T1000 (cell line): Measurements from ENCODE around the gene C1orf21.
A peak's percentile ranks its signal among the peaks of the same experiment; 100 is the strongest.

ENCODE experiments used
- DNase-seq: peaks from one replicate; lab custom pipeline; 2025; ENCODE audit warnings: mixed read lengths; lab: John Stamatoyannopoulos, UW

C1orf21 gene

DNA sequence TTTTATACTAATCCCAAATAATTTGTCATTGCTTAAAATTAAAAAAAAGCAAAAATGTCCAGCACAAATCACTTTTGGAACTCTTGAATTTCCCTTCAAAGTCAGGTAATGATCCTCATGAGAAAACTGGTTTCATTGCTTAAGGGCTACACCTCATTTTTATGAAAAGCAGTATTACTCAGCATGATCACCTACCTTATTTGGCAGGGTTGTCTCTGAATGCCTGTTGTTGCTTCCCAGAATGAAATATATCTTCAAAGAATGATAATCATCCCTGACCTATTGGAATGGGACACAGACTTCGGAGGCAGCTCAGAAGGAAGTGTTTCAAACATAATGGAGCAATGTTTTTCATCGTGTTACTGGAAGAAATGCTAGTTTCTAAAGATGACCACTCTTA lies 29.7 kb downstream of the C1orf21 start:
- no peak for DNase-seq

DNA sequence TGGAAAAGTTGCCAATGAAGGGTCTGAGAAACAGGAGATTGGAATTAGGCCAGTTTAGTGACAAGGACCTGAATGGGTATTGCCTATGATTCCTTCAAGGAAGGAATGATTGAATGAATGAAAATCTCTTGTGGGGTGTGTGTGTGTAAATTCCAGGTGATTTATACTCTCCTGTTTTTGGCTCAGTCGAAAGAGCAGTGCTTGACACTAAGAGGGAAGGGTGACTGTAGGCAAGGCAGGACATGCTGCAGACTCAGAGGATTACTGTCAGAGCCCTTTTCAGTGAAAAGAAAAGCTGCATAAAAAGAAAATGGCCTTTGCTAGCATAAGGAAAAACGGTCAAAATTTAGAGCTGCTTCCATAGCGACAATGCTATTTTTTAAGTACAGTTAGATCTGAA lies 30.1 kb downstream of the C1orf21 start:
- DNase-seq, result no peak

DNA sequence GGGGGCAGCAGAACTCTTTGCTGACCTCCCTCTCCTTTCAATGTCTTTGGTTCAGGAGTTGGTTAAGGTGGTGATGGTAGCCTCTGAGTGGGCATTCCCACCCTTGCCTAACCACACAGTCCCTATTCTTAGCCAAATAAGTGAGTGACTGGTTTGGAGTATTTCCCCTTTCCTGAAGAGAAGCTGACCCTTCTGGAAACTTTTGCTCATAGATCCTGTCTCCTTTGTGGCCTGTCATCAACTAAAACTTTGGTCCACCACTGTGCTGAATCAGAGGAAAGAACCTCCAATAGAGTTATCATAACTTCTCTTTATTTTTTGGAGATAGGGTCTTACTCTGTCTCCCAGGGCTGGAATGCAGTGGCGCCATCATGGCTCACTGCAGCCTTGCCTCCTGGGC lies 31.1 kb downstream of the C1orf21 start:
- DNase-seq, result no peak

DNA sequence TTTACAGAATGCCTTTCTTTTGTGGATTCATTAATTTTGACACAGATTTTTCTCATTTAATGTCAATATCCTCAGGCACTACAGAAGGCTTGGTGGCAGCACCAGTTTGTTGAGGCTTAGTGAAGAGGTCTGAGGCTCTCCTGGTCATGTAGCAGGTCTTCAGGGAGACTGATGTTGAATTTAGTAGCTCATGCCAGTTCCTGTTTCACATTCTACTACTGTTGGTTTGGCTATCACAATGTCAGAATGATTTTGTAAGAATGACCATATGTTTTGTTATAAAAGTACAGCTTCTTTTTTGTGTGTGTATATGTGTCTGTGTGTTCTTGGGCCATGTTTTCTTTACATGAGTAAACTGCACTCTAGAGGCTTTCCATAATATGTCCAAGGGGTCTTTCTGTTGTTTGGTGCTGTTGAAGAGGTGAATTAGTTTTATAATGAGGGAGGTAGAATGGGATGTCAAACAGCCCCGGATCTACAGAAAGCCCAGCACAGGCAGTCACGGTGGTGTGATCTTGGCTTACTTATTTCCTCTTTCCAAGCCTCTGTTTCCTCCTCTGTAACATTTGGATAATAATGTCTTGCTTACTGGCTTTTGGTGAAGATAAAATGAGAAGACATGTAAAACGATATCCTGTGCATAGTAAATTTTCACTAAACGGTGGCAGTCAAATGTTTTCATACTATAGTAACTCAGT lies 32.0 kb downstream of the C1orf21 start:
- no peak for DNase-seq

GRCh38 chr1:184419350-184420161 lies 32.7 kb downstream of the C1orf21 start:
- peak; percentile 42 for DNase-seq

GRCh38 chr1:184422490-184423233 lies 35.8 kb downstream of the C1orf21 start:
- no peak for DNase-seq

- DNase-seq, result no peak
Measured at GRCh38 chr1:184423649-184424048, 36.8 kb downstream of the C1orf21 start.

DNA sequence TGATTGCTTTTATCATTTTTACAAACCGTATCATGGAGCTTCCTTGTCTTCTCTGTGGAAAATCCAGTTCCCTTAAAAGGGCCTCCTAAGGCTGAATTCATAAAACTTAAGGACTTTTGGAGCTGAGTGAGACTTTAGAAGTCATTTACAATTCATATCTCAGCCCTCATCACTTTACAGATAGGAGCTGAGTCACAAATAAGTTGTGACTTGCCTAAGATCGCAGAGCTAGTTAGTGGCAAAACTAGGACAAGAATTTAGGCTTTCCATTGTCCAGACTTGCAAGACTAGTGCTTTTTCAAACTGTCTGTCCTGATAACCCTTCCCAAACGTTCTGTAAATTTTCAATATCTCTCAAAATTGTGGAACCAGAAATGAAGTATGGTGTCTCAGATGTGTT lies 37.3 kb downstream of the C1orf21 start:
- DNase-seq, result no peak

DNA sequence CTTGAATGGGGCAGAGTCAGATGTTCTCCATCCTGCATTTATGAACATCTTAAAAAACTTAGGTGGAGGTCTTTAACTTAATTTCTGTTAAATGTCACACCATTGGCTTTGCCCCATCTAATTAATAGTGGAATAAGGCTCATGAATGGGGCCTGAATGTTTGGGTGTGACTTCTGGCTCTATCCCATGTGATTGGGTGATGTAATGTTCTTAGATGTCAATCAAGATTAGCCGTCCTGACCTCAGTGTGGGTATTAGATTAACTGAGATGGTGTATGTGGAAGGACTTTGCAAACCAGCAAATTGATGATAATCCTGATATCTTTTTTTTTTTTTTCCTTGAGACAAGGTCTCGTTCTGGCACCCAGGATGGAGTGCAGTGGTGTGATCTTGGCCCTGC lies 38.1 kb downstream of the C1orf21 start:
- DNase-seq, result no peak

DNA sequence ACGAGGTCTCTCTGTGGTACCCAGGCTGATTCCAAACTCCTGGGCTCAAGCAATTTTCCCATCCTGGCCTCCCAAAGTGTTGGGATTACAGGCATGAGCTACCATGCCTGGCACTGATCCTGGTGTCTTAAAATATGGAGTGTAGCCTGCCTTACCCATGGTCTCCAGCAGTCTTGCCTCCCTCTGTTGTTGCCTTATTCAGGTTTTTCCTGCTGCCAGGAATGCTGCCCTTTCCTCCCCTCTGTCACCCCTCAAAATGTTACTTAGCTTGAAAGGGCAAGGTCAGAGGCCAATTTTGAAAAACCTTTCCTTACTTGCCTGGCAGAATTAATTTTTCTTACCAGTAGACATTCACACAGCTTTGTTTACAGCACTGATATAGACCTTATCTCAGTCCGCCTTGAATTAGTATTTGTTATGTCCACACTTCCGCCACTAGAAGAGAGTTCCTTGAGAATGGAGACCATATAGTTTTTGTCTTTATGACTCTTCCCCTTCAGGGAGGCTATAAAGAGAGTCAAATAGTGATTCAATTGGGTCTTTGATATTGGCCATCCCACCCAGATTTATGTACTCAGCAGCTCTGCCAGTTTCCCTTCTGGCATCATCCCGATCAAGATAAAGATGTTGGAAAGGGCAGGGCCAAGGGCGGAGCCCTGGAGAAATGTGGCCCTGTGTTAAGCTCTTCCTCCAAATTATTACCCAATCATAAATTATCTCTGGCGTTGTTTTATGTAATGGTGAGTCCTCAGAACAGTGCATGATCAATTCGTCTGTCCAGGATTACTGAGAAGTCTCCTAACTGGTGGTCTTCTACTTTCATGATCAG lies 38.8 kb downstream of the C1orf21 start:
- DNase-seq, result no peak

- DNase-seq, result no peak
Measured at GRCh38 chr1:184426278-184426674, 39.4 kb downstream of the C1orf21 start.

- no peak for DNase-seq
Measured at GRCh38 chr1:184427722-184428121, 40.9 kb downstream of the C1orf21 start.

DNA sequence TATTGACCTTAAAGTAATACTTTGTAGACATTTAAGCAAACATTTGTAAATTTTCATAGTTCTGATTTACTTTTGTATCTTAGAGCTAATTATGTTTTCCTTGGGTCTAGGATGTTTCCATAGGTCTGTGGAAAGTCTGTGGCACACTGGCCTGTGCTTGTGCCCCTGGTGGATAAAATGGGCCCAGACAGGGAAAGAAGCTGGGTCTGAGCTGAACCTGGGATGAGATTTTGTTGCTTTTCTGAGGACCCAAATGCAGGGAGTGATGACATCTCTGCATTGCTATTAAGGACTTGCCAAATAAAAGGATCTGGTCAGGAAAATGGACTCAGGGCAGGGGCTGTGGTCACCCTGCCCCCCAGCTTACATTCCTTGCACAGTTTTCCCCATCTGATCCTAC lies 41.8 kb downstream of the C1orf21 start:
- DNase-seq, result no peak

GRCh38 chr1:184429335-184429734 lies 42.5 kb downstream of the C1orf21 start:
- no peak for DNase-seq

DNA sequence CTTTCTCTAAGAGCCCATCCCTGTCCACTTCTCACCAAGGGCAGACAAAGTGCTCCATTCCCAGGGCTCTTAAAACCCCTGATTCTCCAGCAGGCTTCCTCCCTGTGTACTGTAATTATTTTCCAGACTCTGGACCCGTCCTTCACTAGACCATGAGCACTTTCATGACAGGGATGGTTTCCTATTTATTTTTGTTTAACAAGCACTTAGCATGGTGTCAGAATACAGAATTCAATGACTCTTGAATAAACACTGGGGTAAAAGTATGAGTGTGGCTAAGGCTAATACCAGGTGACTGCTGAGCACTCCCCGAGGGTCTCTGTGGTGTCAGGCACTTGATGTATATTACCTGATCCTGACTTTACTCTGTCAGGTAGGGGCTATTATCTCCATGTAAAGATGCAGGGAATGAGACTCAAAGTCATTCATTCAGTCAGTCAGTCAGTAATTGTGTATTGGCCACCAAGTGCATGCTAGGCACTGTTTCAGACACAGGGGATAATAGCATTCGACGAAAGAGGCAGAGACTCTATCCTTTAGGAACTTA lies 47.2 kb downstream of the C1orf21 start:
- DNase-seq, result no peak

- no peak for DNase-seq
Measured at GRCh38 chr1:184437291-184437690, 50.5 kb downstream of the C1orf21 start.

DNA sequence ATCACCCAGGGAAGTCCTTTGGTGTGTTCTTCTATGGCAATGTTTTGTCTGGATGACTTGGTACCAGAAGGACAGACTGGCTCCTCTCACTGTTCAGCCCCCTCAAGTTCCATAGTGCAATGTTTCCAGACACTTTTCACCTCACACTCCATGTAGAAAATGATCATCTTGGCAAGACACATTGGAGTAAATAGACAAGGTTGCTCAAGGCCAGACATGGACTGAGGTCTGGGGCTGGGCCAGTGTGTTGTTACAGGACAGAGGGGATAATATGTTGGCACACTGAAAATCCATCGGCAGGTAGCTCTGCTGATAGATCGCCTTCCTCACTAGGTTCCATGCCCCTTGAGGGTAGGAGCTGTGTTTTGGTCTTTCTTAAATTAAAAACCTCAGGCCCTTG lies 51.5 kb downstream of the C1orf21 start:
- no peak for DNase-seq

DNA sequence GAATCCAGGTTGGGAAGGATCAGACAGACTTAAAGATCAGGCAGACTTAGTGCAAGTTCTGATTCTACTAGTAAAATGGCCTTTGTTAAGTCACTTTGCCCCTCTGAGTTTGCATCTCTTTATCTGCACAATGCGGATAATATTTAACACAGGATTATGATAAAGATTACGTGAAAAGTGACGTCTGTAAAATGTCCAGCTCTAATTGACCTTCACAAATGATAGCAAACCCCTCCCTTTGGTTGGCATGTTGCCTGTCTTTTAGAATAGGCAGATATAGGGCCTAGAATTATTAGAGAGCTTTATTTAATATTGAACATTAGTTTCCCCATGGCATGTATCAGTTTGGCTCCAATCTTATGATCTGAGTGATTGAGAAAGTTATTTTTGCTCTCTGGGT lies 55.4 kb downstream of the C1orf21 start:
- DNase-seq, result no peak

DNA sequence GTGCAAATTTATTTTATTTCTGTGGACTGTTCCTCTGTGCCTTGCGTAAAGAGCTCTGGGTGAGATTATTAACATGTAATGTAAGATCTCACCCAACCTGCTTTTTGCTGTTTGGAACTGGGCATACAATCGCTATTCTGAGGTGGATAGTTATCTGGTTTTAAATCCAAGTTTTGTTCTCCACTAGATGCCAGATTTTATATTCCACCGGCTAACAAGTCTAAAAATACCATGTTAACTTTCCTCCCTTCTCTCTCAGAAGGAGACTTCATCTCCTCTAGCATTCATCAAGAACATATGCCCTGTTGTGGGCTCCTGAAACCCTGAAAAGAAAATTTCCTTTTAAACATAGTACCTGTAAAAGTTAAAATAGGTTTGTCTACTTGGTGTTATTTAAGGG lies 56.4 kb downstream of the C1orf21 start:
- DNase-seq, result no peak

GRCh38 chr1:184443624-184444023 lies 56.8 kb downstream of the C1orf21 start:
- DNase-seq, result no peak

- no peak for DNase-seq
Measured at GRCh38 chr1:184445997-184446396, 59.2 kb downstream of the C1orf21 start.
